ENCODE data around the gene DLX2. TPM values are rescaled to one million over a fixed set of nuclear protein-coding genes. Genes with fewer than 3 reads are reported as not detected.

Gene DLX2
- total and polyA plus RNA-seq, 2 of the 13 experiments (the other 11 are each of a cell fraction or from before 2014, with no cell fraction given), result 0.07 to 0.15 TPM

GRCh38 chr2:172052000-172052983, 50.4 kb downstream of the DLX2 start (continued):
- peak; percentile 98 for TF ChIP-seq AHDC1 (CRISPR knock-in tag; IDR thresholded peaks at IDR 0.05; ENCODE audit: borderline replicate concordance)
- TF ChIP-seq, protein P1, sequence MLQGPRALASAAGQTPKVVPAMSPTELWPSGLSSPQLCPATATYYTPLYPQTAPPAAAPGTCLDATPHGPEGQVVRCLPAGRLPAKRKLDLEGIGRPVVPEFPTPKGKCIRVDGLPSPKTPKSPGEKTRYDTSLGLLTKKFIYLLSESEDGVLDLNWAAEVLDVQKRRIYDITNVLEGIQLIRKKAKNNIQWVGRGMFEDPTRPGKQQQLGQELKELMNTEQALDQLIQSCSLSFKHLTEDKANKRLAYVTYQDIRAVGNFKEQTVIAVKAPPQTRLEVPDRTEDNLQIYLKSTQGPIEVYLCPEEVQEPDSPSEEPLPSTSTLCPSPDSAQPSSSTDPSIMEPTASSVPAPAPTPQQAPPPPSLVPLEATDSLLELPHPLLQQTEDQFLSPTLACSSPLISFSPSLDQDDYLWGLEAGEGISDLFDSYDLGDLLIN (CRISPR knock-in tag; IDR thresholded peaks at IDR 0.05; ENCODE audit: borderline replicate concordance), result no peak
- no peak for TF ChIP-seq RFX5 (IDR thresholded peaks at IDR 0.05; ENCODE audit: low read depth, low read length)
- TF ChIP-seq SETDB1 (CRISPR knock-in tag; IDR thresholded peaks at IDR 0.05; ENCODE audit: borderline replicate concordance), result no peak
- peak; percentile 75 for TF ChIP-seq PITX1 (CRISPR knock-in tag; IDR thresholded peaks at IDR 0.05)
- peak; percentile 85; the same call in 1 of the 2 replicates for TF ChIP-seq ZNF124 (CRISPR knock-in tag; IDR thresholded peaks at IDR 0.05)
- no peak for TF ChIP-seq MAFF (IDR thresholded peaks at IDR 0.05; ENCODE audit: low read depth, low read length)
- no peak for TF ChIP-seq ZBTB38 (CRISPR knock-in tag; IDR thresholded peaks at IDR 0.05)
- TF ChIP-seq, protein P2, sequence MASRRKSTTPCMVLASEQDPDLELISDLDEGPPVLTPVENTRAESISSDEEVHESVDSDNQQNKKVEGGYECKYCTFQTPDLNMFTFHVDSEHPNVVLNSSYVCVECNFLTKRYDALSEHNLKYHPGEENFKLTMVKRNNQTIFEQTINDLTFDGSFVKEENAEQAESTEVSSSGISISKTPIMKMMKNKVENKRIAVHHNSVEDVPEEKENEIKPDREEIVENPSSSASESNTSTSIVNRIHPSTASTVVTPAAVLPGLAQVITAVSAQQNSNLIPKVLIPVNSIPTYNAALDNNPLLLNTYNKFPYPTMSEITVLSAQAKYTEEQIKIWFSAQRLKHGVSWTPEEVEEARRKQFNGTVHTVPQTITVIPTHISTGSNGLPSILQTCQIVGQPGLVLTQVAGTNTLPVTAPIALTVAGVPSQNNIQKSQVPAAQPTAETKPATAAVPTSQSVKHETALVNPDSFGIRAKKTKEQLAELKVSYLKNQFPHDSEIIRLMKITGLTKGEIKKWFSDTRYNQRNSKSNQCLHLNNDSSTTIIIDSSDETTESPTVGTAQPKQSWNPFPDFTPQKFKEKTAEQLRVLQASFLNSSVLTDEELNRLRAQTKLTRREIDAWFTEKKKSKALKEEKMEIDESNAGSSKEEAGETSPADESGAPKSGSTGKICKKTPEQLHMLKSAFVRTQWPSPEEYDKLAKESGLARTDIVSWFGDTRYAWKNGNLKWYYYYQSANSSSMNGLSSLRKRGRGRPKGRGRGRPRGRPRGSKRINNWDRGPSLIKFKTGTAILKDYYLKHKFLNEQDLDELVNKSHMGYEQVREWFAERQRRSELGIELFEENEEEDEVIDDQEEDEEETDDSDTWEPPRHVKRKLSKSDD (CRISPR knock-in tag; IDR thresholded peaks at IDR 0.05; ENCODE audit: low read depth), result peak; percentile 37; the same call in 1 of the 2 replicates
- TF ChIP-seq ZFP82 (CRISPR knock-in tag; IDR thresholded peaks at IDR 0.05; ENCODE audit: borderline replicate concordance), result no peak
- TF ChIP-seq SP140L (CRISPR knock-in tag; IDR thresholded peaks at IDR 0.05; ENCODE audit: borderline replicate concordance), result 0 out of 2 replicates have a peak, but pooled peaks have one; percentile 86
- TF ChIP-seq TFAP4 (IDR thresholded peaks at IDR 0.05; ENCODE audit: borderline replicate concordance, low read depth), result peak; percentile 50; the same call in 1 of the 2 replicates
- no peak for TF ChIP-seq ZNF17 (CRISPR knock-in tag; IDR thresholded peaks at IDR 0.05)
- peak; percentile 67; the same call in 1 of the 2 replicates for TF ChIP-seq HNF1B (CRISPR knock-in tag; IDR thresholded peaks at IDR 0.05)
- TF ChIP-seq SIN3B (IDR thresholded peaks at IDR 0.05; ENCODE audit: low read length), result no peak
